Hair follicle dermal papilla cell (primary cell): ENCODE data around the gene AKT1. TPM values are rescaled to one million over a fixed set of nuclear protein-coding genes. Genes with fewer than 3 reads are reported as not detected.

Experiments
- total RNA-seq: library from RNA; depleted of rRNA; stranded (reverse); fragments of >200 nt; gene quantifications from 2 replicates; pipeline ENCODE4 v1.2.3, GENCODE V29; 2012

AKT1 gene
- total RNA-seq: 221 and 234 TPM in 2 replicates

GRCh38 chr14:104794993-104795780, at the start of gene AKT1:
Gene AKT1, minus strand, starts transcription at chr14:104795748. Its CDS starts 3,105 bp downstream, at chr14:104792643.

GRCh38 chr14:104800771-104801519, 5.4 kb upstream of the AKT1 start, which contains the start of gene ZBTB42:
Gene ZBTB42, plus strand, starts transcription at chr14:104801101. Its CDS starts 97 bp downstream, at chr14:104801198.

GRCh38 chr14:104752735-104753527, 42.6 kb downstream of the AKT1 start, which contains the start of gene SIVA1:
Gene SIVA1, plus strand, starts transcription at chr14:104753147. Its CDS starts 55 bp downstream, at chr14:104753202.

GRCh38 chr14:104723651-104724406, 71.7 kb downstream of the AKT1 start, which contains the start of gene ADSS1:
Gene ADSS1, plus strand, starts transcription at chr14:104724229. Its CDS starts 42 bp downstream, at chr14:104724271.

Other genes with a start within 250 kb of the AKT1 start
- not detected in 2 replicates for gene C14orf180, start 216.0 kb downstream of the AKT1 start, total RNA-seq
- not detected in 2 replicates for gene TMEM179, start 191.0 kb downstream of the AKT1 start, total RNA-seq
- 71.6 and 77.1 TPM in 2 replicates for gene INF2, start 106.1 kb downstream of the AKT1 start, total RNA-seq
- gene ADSS1, start 71.5 kb downstream of the AKT1 start, total RNA-seq: 6.8 and 7.3 TPM in 2 replicates
- 64.1 and 69.2 TPM in 2 replicates for gene SIVA1, start 42.6 kb downstream of the AKT1 start, total RNA-seq
- gene ZBTB42, start 5.4 kb upstream of the AKT1 start, total RNA-seq: 5.7 and 5.8 TPM in 2 replicates
- 24.3 and 25.9 TPM in 2 replicates for gene CEP170B, start 69.5 kb upstream of the AKT1 start, total RNA-seq
- gene PLD4, start 129.1 kb upstream of the AKT1 start, total RNA-seq: under 0.01 TPM in 2 replicates
- gene AHNAK2, start 182.6 kb upstream of the AKT1 start, total RNA-seq: 167 and 231 TPM in 2 replicates
- 11.7 and 13.6 TPM in 2 replicates for gene CLBA1, start 190.0 kb upstream of the AKT1 start, total RNA-seq
- 10.4 and 12.8 TPM in 2 replicates for gene CDCA4, start 225.3 kb upstream of the AKT1 start, total RNA-seq